ENCODE results near the gene TADA2B.

DNA sequence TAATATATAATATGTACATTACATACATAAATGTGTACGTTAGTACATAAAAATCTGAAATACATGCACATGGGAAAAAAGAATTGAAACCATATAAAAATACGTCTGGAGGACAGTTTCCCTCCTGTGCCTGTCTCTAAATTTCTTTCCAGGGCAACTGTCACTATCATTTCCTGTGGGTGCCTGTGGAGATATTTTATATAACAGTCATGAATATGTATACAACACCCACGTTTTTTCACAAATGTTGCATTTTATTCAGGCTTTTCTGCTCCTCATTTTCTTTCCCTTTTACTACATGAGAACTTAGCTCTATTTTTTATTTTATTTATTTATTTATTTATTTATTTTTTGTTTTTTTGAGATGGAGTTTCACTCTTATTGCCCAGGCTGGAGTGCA is 48.9 kb downstream of the TADA2B start:
- TF ChIP-seq, protein P1, sequence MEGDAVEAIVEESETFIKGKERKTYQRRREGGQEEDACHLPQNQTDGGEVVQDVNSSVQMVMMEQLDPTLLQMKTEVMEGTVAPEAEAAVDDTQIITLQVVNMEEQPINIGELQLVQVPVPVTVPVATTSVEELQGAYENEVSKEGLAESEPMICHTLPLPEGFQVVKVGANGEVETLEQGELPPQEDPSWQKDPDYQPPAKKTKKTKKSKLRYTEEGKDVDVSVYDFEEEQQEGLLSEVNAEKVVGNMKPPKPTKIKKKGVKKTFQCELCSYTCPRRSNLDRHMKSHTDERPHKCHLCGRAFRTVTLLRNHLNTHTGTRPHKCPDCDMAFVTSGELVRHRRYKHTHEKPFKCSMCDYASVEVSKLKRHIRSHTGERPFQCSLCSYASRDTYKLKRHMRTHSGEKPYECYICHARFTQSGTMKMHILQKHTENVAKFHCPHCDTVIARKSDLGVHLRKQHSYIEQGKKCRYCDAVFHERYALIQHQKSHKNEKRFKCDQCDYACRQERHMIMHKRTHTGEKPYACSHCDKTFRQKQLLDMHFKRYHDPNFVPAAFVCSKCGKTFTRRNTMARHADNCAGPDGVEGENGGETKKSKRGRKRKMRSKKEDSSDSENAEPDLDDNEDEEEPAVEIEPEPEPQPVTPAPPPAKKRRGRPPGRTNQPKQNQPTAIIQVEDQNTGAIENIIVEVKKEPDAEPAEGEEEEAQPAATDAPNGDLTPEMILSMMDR (IDR thresholded peaks at IDR 0.05; ENCODE audit: low read depth, low read length, missing input control) = no peak
- TF ChIP-seq, protein P2, sequence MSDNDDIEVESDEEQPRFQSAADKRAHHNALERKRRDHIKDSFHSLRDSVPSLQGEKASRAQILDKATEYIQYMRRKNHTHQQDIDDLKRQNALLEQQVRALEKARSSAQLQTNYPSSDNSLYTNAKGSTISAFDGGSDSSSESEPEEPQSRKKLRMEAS (IDR thresholded peaks at IDR 0.05) = no peak
- TF ChIP-seq SP1 (IDR thresholded peaks at IDR 0.05) (no peak), ATF3 (IDR thresholded peaks at IDR 0.05) (no peak), REST (IDR thresholded peaks at IDR 0.05) (no peak), GABPA (IDR thresholded peaks at IDR 0.05 in 1 of 2, conservative IDR thresholded peaks at IDR 0.05 in 1 of 2) (no peak), JUND (IDR thresholded peaks at IDR 0.05) (no peak), RXRA (IDR thresholded peaks at IDR 0.05) (no peak), YY1 (IDR thresholded peaks at IDR 0.05) (no peak)
